A673 (cell line): ENCODE results near the gene SSTR4.

Experiments used
- EZH2 ChIP-seq: fragments of 200-600 bp; sonication (generic); IDR thresholded peaks from 2 replicates; pipeline ENCODE4 v1.6.1; 2017; ENCODE audit warnings: borderline replicate concordance, low read depth, mild to moderate bottlenecking, mixed read lengths, antibody characterized with exemption, low read length; ENCODE audit not compliant: poor library complexity, severe bottlenecking
- TF ChIP-seq, protein P1 (sequence below): fragments of 300-800, 200-600 bp; sonication (generic); conservative IDR thresholded peaks from 2 replicates; pipeline ENCODE4 v1.5.1; 2017; ENCODE audit warnings: low read depth, mild to moderate bottlenecking, antibody characterized with exemption, low read length, moderate library complexity, mixed read lengths

DNA sequence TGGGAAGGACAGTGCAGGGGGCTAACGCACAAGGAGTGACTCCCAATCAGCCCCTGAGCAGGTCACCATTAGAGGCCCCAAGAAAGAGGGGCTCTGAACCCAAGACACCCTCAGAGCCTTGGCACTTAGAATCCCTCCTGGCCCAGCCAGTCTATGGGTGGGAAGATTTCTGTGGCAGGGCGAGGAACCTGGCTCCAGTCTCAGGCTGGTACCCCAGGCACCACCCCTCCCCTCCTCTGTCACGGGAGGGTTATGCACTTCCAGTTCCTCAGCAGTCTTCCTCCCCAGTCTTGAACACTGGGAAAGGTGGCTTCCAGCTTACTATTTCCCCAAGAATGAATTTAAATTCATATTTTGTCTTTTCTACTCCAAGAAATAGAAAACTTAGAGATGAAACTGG is 27.6 kb upstream of the SSTR4 start:
- TF ChIP-seq, protein P1, sequence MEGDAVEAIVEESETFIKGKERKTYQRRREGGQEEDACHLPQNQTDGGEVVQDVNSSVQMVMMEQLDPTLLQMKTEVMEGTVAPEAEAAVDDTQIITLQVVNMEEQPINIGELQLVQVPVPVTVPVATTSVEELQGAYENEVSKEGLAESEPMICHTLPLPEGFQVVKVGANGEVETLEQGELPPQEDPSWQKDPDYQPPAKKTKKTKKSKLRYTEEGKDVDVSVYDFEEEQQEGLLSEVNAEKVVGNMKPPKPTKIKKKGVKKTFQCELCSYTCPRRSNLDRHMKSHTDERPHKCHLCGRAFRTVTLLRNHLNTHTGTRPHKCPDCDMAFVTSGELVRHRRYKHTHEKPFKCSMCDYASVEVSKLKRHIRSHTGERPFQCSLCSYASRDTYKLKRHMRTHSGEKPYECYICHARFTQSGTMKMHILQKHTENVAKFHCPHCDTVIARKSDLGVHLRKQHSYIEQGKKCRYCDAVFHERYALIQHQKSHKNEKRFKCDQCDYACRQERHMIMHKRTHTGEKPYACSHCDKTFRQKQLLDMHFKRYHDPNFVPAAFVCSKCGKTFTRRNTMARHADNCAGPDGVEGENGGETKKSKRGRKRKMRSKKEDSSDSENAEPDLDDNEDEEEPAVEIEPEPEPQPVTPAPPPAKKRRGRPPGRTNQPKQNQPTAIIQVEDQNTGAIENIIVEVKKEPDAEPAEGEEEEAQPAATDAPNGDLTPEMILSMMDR, result no peak
- TF ChIP-seq EZH2, result no peak
